A673 (cell line): ENCODE data around the gene FBLN2. TPM values are rescaled to one million over a fixed set of nuclear protein-coding genes. Genes with fewer than 3 reads are reported as not detected.

Experiments
- BruUV-seq: library from RNA; stranded (reverse); fragments of 400-500 nt; replicated peaks from 2 replicates; lab custom pipeline; 2021; lab: Mats Ljungman, UMichigan
- CTCF ChIA-PET: fragments of 300-600 bp; sonication (Branson Sonifier 250); formaldehyde crosslinking; loops from one replicate; lab custom pipeline; 2022; ENCODE audit warnings: antibody characterized with exemption; lab: Charles Lee
- POLR2A ChIA-PET: fragments of 300-600 bp; sonication (Branson Sonifier 250); formaldehyde crosslinking; loops from one replicate; lab custom pipeline; 2022; ENCODE audit warnings: antibody characterized with exemption; ENCODE audit not compliant: low non-redundant PET; lab: Charles Lee
- DNase-seq: peaks from one replicate; pipeline ENCODE4 v3.0.0-alpha.2; 2015; ENCODE audit warnings: low spot score
- H3K27ac ChIP-seq: fragments of 200-600 bp; sonication (generic); 2 replicates; pipeline ENCODE4 v1.5.1; 2016; ENCODE audit warnings: mixed run types, low read depth, mild to moderate bottlenecking, mixed read lengths, antibody characterized with exemption, low read length; ENCODE audit not compliant: poor library complexity, severe bottlenecking
- H3K27me3 ChIP-seq: fragments of 200-600 bp; sonication (generic); replicated peaks from 2 replicates; pipeline ENCODE4 v1.6.1; 2017; ENCODE audit warnings: mixed run types, low read depth, mild to moderate bottlenecking, mixed read lengths, antibody characterized with exemption, low read length; ENCODE audit not compliant: insufficient read depth, poor library complexity
- H3K36me3 ChIP-seq: fragments of 200-600 bp; sonication (generic); 2 replicates; pipeline ENCODE4 v1.6.1; 2016; ENCODE audit warnings: mixed run types, mild to moderate bottlenecking, mixed read lengths, antibody characterized with exemption, low read length; ENCODE audit not compliant: insufficient read depth, poor library complexity, severe bottlenecking
- H3K4me1 ChIP-seq: fragments of 200-600 bp; sonication (generic); 2 replicates; pipeline ENCODE4 v1.6.1; 2017; ENCODE audit warnings: mixed run types, mild to moderate bottlenecking, mixed read lengths, antibody characterized with exemption, low read length; ENCODE audit not compliant: insufficient read depth, poor library complexity, severe bottlenecking
- H3K4me3 ChIP-seq: fragments of 200-600 bp; sonication (generic); 2 replicates; pipeline ENCODE4 v1.5.1; 2016; ENCODE audit warnings: low read depth, mixed run types, mild to moderate bottlenecking, mixed read lengths, low read length; ENCODE audit not compliant: poor library complexity, severe bottlenecking
- H3K9me3 ChIP-seq: fragments of 200-600 bp; sonication (generic); 2 replicates; pipeline ENCODE4 v1.6.1; 2016; ENCODE audit warnings: mixed run types, low read depth, mild to moderate bottlenecking, mixed read lengths, antibody characterized with exemption, low read length; ENCODE audit not compliant: poor library complexity, severe bottlenecking
- EZH2 ChIP-seq: fragments of 200-600 bp; sonication (generic); IDR thresholded peaks from 2 replicates; pipeline ENCODE4 v1.6.1; 2017; ENCODE audit warnings: borderline replicate concordance, low read depth, mild to moderate bottlenecking, mixed read lengths, antibody characterized with exemption, low read length; ENCODE audit not compliant: poor library complexity, severe bottlenecking
- intact Hi-C: fragments of 100-400 bp; cut with micrococcal nuclease; formaldehyde crosslinking; loops from one replicate; pipeline ENCODE4 v1.10.0; 2022; ENCODE audit not compliant: unreplicated experiment
- total RNA-seq: library from RNA; stranded (reverse); gene quantifications from 2 replicates; pipeline ENCODE4 v1.2.3, GENCODE V29; 2021
- TF ChIP-seq, protein P1 (sequence below): fragments of 300-800, 200-600 bp; sonication (generic); conservative IDR thresholded peaks from 2 replicates; pipeline ENCODE4 v1.5.1; 2017; ENCODE audit warnings: low read depth, mild to moderate bottlenecking, antibody characterized with exemption, low read length, moderate library complexity, mixed read lengths

FBLN2 gene
- total RNA-seq, 1 experiment from 2014 or later = 0.71 TPM

GRCh38 chr3:13674538-13675185 lies 125.7 kb downstream of the FBLN2 start:
- H3K4me3 ChIP-seq = no peak overlapping the region
- no peak for DNase-seq
- ChIA-PET POLR2A (no interaction called here), CTCF (interaction anchor here (0.6 kb wide), 1 partner anchor 124 kb away, joined by 3 read pairs; no protein-coding TSS in a partner anchor)
- peaks cover 15% of the 10 kb centered on the region for H3K27me3 ChIP-seq
- H3K27ac ChIP-seq = no peak overlapping the region
- no peaks in the 10 kb centered on the region for H3K9me3 ChIP-seq
- intact Hi-C loops = no loop called here
- TF ChIP-seq, protein P1, sequence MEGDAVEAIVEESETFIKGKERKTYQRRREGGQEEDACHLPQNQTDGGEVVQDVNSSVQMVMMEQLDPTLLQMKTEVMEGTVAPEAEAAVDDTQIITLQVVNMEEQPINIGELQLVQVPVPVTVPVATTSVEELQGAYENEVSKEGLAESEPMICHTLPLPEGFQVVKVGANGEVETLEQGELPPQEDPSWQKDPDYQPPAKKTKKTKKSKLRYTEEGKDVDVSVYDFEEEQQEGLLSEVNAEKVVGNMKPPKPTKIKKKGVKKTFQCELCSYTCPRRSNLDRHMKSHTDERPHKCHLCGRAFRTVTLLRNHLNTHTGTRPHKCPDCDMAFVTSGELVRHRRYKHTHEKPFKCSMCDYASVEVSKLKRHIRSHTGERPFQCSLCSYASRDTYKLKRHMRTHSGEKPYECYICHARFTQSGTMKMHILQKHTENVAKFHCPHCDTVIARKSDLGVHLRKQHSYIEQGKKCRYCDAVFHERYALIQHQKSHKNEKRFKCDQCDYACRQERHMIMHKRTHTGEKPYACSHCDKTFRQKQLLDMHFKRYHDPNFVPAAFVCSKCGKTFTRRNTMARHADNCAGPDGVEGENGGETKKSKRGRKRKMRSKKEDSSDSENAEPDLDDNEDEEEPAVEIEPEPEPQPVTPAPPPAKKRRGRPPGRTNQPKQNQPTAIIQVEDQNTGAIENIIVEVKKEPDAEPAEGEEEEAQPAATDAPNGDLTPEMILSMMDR = no peak
- TF ChIP-seq EZH2 = no peak
- H3K36me3 ChIP-seq = no peaks in the 10 kb centered on the region
- BruUV-seq = no TSS peak
- H3K4me1 ChIP-seq = no peaks in the 10 kb centered on the region

GRCh38 chr3:13676356-13677017 lies 127.6 kb downstream of the FBLN2 start:
- H3K4me3 ChIP-seq = no peak overlapping the region
- no TSS peak for BruUV-seq
- intact Hi-C loops = no loop called here

DNA sequence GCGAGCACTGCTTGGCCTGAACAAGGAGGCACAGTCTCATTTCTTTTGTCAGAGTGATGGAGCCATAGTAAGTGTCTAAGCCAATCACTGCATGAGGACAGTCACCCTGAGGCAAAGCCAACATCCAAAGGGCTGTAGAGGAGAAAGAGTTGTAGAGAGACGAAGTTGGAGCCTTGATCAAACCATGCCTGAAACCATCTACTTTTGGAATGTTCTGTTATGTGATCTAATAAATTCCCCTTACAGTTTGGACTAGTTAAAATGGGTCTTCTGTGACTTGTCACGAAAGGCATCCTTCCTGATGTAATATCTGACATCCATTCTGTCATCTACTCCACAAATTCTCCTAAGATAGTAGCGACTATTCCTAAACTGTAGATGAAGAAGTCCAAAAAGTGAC lies 128.3 kb downstream of the FBLN2 start:
- TF ChIP-seq, protein P1 = no peak
- TF ChIP-seq EZH2 = no peak
- BruUV-seq = no TSS peak
- no peak overlapping the region for H3K4me3 ChIP-seq
- no peaks in the 10 kb centered on the region for H3K36me3 ChIP-seq
- H3K27me3 ChIP-seq = peaks cover 15% of the 10 kb centered on the region
- H3K9me3 ChIP-seq = no peaks in the 10 kb centered on the region
- ChIA-PET POLR2A (no interaction called here), CTCF (no interaction called here)
- DNase-seq = no peak
- no peaks in the 10 kb centered on the region for H3K4me1 ChIP-seq
- no peak overlapping the region for H3K27ac ChIP-seq
- intact Hi-C loops = no loop called here

More at GRCh38 chr3:13676356-13677017, 127.6 kb downstream of the FBLN2 start:
- no peak for DNase-seq
- CTCF ChIA-PET = no interaction called here
- Histone ChIP-seq H3K9me3 (no peaks in the 10 kb centered on the region), H3K27me3 (peaks cover 15% of the 10 kb centered on the region), H3K27ac (no peak overlapping the region), H3K36me3 (no peaks in the 10 kb centered on the region), H3K4me1 (no peaks in the 10 kb centered on the region)
- no peak for TF ChIP-seq EZH2
- TF ChIP-seq, protein P1 = no peak
- POLR2A ChIA-PET = no interaction called here
